K562 (cell line): Measurements from ENCODE around the gene VWA8. TPM values are rescaled to one million over a fixed set of nuclear protein-coding genes. Genes with fewer than 3 reads are reported as not detected.

Experiments used
- ATAC-seq: fragments of 200-7000 bp; cut with Tn5 transposase; 3 replicates; pipeline ENCODE4 v1.9.1; 2020; ENCODE audit warnings: moderate library complexity
- BruUV-seq: library from RNA; stranded (reverse); fragments of 400-500 nt; replicated peaks from 2 replicates; lab custom pipeline; 2021; lab: Mats Ljungman, UMichigan
- CTCF ChIA-PET: fragments of 300-600 bp; formaldehyde crosslinking; extraction: SDS; loops from one replicate; lab custom pipeline; 2021; ENCODE audit warnings: low intra/inter-chr PET ratio; lab: Yijun Ruan, JAX
- POLR2A ChIA-PET: fragments of 300-600, 350-650 bp; sonication (Branson Sonifier 250); formaldehyde crosslinking; extraction: SDS; loops from one replicate; lab custom pipeline; 2021; ENCODE audit warnings: antibody characterized with exemption, inconsistent platforms; lab: Yijun Ruan, JAX
- DNase-seq, 4 experiments: peaks; one replicate each; pipeline versions ENCODE4 v3.0.0 to v3.0.0-alpha.2; 2011 to 2018; ENCODE audit warnings: low spot score in 3 of 4, mixed read lengths in 3 of 4; ENCODE audit errors: extremely low read depth in 1 of 4
- FAIRE-seq: peaks from 2 replicates; lab custom pipeline; 2011; peaks lifted over from hg19 to GRCh38; lab: Jason Lieb, UNC
- H2AFZ ChIP-seq: 2 replicates; pipeline ENCODE4 v1.6.0; 2011; ENCODE audit warnings: low read depth, low read length, control low read depth, inconsistent platforms
- H3K27ac ChIP-seq: fragments of 200-600 bp; 3 replicates; pipeline ENCODE4 v1.8.0; 2011; ENCODE audit warnings: low read depth, mild to moderate bottlenecking, control low read depth, inconsistent platforms, low read length, moderate library complexity, mixed read lengths; ENCODE audit errors: extremely low read depth
- H3K27me3 ChIP-seq, 2 experiments: fragments of 300-600 bp in 1 of 2; 2 replicates in 1 of 2; 3 replicates in 1 of 2; pipeline versions ENCODE4 v1.6.0 to v1.8.0; 2011; ENCODE audit warnings: inconsistent platforms in 2 of 2, low read length in 2 of 2, mild to moderate bottlenecking in 1 of 2, mixed read lengths in 1 of 2, moderate library complexity in 1 of 2; ENCODE audit not compliant: control insufficient read depth in 2 of 2, insufficient read depth in 2 of 2
- H3K36me3 ChIP-seq: fragments of 300-600 bp; 3 replicates; pipeline ENCODE4 v1.8.0; 2011; ENCODE audit warnings: mild to moderate bottlenecking, low read length, inconsistent platforms; ENCODE audit not compliant: control insufficient read depth, insufficient read depth
- H3K4me1 ChIP-seq, 2 experiments: fragments of 200-600 bp in 1 of 2; replicated peaks in 1 of 2; 2 replicates in 1 of 2; 3 replicates in 1 of 2; pipeline versions ENCODE4 v1.5.1 to v1.8.0; 2011; ENCODE audit warnings: inconsistent platforms in 2 of 2, low read length in 2 of 2, mild to moderate bottlenecking in 1 of 2, mixed read lengths in 1 of 2, moderate library complexity in 1 of 2; ENCODE audit not compliant: control insufficient read depth in 2 of 2, insufficient read depth in 2 of 2
- H3K4me2 ChIP-seq: 2 replicates; pipeline ENCODE4 v1.6.1; 2011; ENCODE audit warnings: low read length, control low read depth, inconsistent platforms, mixed read lengths; ENCODE audit not compliant: insufficient read depth
- H3K4me3 ChIP-seq: fragments of 200-600 bp; sonication (generic), shearing (Covaris generic); 2 replicates; pipeline ENCODE4 v1.5.1; 2016; ENCODE audit warnings: control low read depth, inconsistent platforms
- H3K79me2 ChIP-seq: fragments of 200-600 bp; 3 replicates; pipeline ENCODE4 v1.8.0; 2011; ENCODE audit warnings: low read length, inconsistent platforms; ENCODE audit not compliant: control insufficient read depth, insufficient read depth
- H3K9ac ChIP-seq, 2 experiments: 2 replicates each; pipeline versions ENCODE4 v1.6.0 to v1.6.1; 2011; ENCODE audit warnings: low read depth in 2 of 2, low read length in 2 of 2, control low read depth in 1 of 2, inconsistent platforms in 1 of 2, mild to moderate bottlenecking in 1 of 2, mixed read lengths in 1 of 2; ENCODE audit not compliant: insufficient read depth in 1 of 2
- H3K9me1 ChIP-seq: one replicate; pipeline ENCODE4 v1.6.0; 2011; ENCODE audit warnings: inconsistent platforms, mild to moderate bottlenecking, low read length, moderate library complexity; ENCODE audit not compliant: control insufficient read depth, insufficient read depth
- H3K9me3 ChIP-seq: replicated peaks from 2 replicates; pipeline ENCODE4 v1.5.1; 2011; ENCODE audit warnings: low read depth, low read length, inconsistent platforms; ENCODE audit not compliant: control insufficient read depth, insufficient read depth
- H4K20me1 ChIP-seq: replicated peaks from 2 replicates; pipeline ENCODE4 v1.6.1; 2011; ENCODE audit warnings: low read length, inconsistent platforms, mixed read lengths; ENCODE audit not compliant: control insufficient read depth, insufficient read depth
- EWSR1 ChIP-seq: fragments of 450-650 bp; IDR thresholded peaks from 2 replicates; pipeline ENCODE4 v1.6.1; 2018; ENCODE audit warnings: borderline replicate concordance, mild to moderate bottlenecking, low read depth, moderate library complexity; ENCODE audit not compliant: partially characterized antibody
- in situ Hi-C: fragments of 300-500 bp; cut with MboI; formaldehyde crosslinking; loops from 4 replicates; pipeline ENCODE4 v1.15.0; 2018; ENCODE audit warnings: inconsistent platforms, mixed read lengths
- intact Hi-C: fragments of 100-400 bp; cut with micrococcal nuclease; formaldehyde crosslinking; loops from 2 replicates; pipeline ENCODE4 v1.14.2; 2022
- polyA plus RNA-seq, 8 experiments: library from polyadenylated mRNA; depleted of rRNA in 4 of 8; stranded (reverse) in 5 of 8; unstranded in 3 of 8; fragments of >200 nt; fragmentation: Nextera tagmentation in 2 of 8; fragmentation: Illumina TruSeq in 1 of 8; extraction: Ambion mirVana in 2 of 8; extraction: Trizol in 1 of 8; gene quantifications; 2 replicates each; pipeline versions ENCODE4 v1.2.1 to v1.2.3, GENCODE V29; 2011 to 2014; ENCODE audit warnings: inconsistent platforms in 1 of 8, missing spikeins in 1 of 8
- total RNA-seq, 7 experiments: library from RNA; depleted of rRNA in 6 of 7; stranded (reverse); fragments of >200 nt in 6 of 7; fragmentation: Illumina TruSeq in 2 of 7; extraction: Trizol in 2 of 7; gene quantifications; 2 replicates each; pipeline versions ENCODE4 v1.2.1 to v1.2.3, GENCODE V29; 2011 to 2021; ENCODE audit warnings: low replicate concordance in 1 of 7
- TF ChIP-seq, protein P1 (sequence below): fragments of 450-650 bp; IDR thresholded peaks from 2 replicates; pipeline ENCODE4 v1.7.1; 2018; ENCODE audit warnings: mild to moderate bottlenecking, low read depth; ENCODE audit not compliant: partially characterized antibody
- TF ChIP-seq, protein P2 (sequence below): fragments of 250-450 bp; sonication (Bioruptor Pico); IDR thresholded peaks from 2 replicates; pipeline ENCODE4 v1.4.0; 2020; ENCODE audit warnings: mild to moderate bottlenecking, moderate library complexity
- TF ChIP-seq, protein P3 (sequence below), 2 experiments: fragments of 450-650 bp in 1 of 2; sonication (generic) in 1 of 2; formaldehyde crosslinking; conservative IDR thresholded peaks; 2 replicates each; pipeline versions ENCODE4 v1.4.0 to v1.8.1; 2020 to 2022; ENCODE audit warnings: mild to moderate bottlenecking in 1 of 2, missing genetic modification reagents in 1 of 2

VWA8 gene
- total and polyA plus RNA-seq, 9 of the 15 experiments (the other 6 are each of a cell fraction or from before 2014, with no cell fraction given): 2.1 to 18.5 (median 13.3) TPM

- H3K4me2 ChIP-seq: no peak overlapping the region
- no peaks in the 10 kb centered on the region for H3K27me3 ChIP-seq
- H3K4me1 ChIP-seq: peaks cover 3 to 21% of the 10 kb centered on the region in 2 experiments; a peak in 4 of 5 replicates
- H2AFZ ChIP-seq: no peak overlapping the region
- H3K9me1 ChIP-seq: no peaks in the 10 kb centered on the region
- no peak overlapping the region for H3K27ac ChIP-seq
- in situ Hi-C loops: no loop called here
- BruUV-seq: no TSS peak
- DNase-seq (no peak), ATAC-seq (no peak), FAIRE-seq (no peak)
- peaks cover 9% of the 10 kb centered on the region; the same call in 2 of the 3 replicates for H3K36me3 ChIP-seq
- intact Hi-C loops: no loop called here
- no peak overlapping the region for H3K9ac ChIP-seq
- ChIA-PET CTCF (no interaction called here), POLR2A (interaction anchor here (0.9 kb wide), 1 partner anchor 9 kb away, joined by 6 read pairs; no protein-coding TSS in a partner anchor)
- H4K20me1 ChIP-seq: no peaks in the 10 kb centered on the region; the same call in 1 of the 2 replicates
- no peaks in the 10 kb centered on the region for H3K9me3 ChIP-seq
- H3K4me3 ChIP-seq: no peak overlapping the region
- peaks cover 94% of the 10 kb centered on the region for H3K79me2 ChIP-seq
- TF ChIP-seq, protein P1, sequence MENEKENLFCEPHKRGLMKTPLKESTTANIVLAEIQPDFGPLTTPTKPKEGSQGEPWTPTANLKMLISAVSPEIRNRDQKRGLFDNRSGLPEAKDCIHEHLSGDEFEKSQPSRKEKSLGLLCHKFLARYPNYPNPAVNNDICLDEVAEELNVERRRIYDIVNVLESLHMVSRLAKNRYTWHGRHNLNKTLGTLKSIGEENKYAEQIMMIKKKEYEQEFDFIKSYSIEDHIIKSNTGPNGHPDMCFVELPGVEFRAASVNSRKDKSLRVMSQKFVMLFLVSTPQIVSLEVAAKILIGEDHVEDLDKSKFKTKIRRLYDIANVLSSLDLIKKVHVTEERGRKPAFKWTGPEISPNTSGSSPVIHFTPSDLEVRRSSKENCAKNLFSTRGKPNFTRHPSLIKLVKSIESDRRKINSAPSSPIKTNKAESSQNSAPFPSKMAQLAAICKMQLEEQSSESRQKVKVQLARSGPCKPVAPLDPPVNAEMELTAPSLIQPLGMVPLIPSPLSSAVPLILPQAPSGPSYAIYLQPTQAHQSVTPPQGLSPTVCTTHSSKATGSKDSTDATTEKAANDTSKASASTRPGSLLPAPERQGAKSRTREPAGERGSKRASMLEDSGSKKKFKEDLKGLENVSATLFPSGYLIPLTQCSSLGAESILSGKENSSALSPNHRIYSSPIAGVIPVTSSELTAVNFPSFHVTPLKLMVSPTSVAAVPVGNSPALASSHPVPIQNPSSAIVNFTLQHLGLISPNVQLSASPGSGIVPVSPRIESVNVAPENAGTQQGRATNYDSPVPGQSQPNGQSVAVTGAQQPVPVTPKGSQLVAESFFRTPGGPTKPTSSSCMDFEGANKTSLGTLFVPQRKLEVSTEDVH: no peak
- TF ChIP-seq EWSR1: no peak
- TF ChIP-seq, protein P2, sequence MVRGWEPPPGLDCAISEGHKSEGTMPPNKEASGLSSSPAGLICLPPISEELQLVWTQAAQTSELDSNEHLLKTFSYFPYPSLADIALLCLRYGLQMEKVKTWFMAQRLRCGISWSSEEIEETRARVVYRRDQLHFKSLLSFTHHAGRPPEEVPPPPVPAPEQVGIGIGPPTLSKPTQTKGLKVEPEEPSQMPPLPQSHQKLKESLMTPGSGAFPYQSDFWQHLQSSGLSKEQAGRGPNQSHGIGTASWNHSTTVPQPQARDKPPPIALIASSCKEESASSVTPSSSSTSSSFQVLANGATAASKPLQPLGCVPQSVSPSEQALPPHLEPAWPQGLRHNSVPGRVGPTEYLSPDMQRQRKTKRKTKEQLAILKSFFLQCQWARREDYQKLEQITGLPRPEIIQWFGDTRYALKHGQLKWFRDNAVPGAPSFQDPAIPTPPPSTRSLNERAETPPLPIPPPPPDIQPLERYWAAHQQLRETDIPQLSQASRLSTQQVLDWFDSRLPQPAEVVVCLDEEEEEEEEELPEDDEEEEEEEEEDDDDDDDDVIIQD (CRISPR knock-in tag): no peak
- TF ChIP-seq, protein P3, sequence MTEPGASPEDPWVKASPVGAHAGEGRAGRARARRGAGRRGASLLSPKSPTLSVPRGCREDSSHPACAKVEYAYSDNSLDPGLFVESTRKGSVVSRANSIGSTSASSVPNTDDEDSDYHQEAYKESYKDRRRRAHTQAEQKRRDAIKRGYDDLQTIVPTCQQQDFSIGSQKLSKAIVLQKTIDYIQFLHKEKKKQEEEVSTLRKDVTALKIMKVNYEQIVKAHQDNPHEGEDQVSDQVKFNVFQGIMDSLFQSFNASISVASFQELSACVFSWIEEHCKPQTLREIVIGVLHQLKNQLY (CRISPR knock-in tag; conservative IDR thresholded peaks at IDR 0.05): no peak
These were observed 4.6 kb downstream of the VWA8 start for GRCh38 chr13:41956272-41956671.
